CD4-positive, alpha-beta T cell (primary cell): ENCODE data around the gene NR3C2. TPM values are rescaled to one million over a fixed set of nuclear protein-coding genes. Genes with fewer than 3 reads are reported as not detected.

Experiments
- ATAC-seq: fragments of 200-7000 bp; cut with Tn5 transposase; one replicate; pipeline ENCODE4 v1.10.0; 2022; ENCODE audit warnings: mild to moderate bottlenecking; ENCODE audit not compliant: poor library complexity
- CTCF ChIA-PET: fragments of 350-600 bp; sonication (Branson Sonifier 250); formaldehyde crosslinking; loops from one replicate; lab custom pipeline; 2021; ENCODE audit warnings: antibody characterized with exemption, inconsistent platforms; lab: Charles Lee
- POLR2A ChIA-PET: fragments of 350-600 bp; sonication (Branson Sonifier 250); formaldehyde crosslinking; loops from one replicate; lab custom pipeline; 2021; ENCODE audit warnings: antibody characterized with exemption, inconsistent platforms; lab: Charles Lee
- DNase-seq, 14 experiments: peaks; one replicate each; pipeline ENCODE4 v3.0.0-alpha.2; 2013 to 2020; ENCODE audit warnings: mixed read lengths in 2 of 14
- H3K27ac ChIP-seq, 2 donors: one replicate each; pipeline versions ENCODE4 v1.5.1 to v1.7.0; 2013; ENCODE audit warnings: low read length in 2 of 2, low read depth in 1 of 2, mild to moderate bottlenecking in 1 of 2
- H3K27me3 ChIP-seq, 2 experiments: 1 replicate in 1 of 2; 2 replicates in 1 of 2; pipeline versions ENCODE4 v1.6.1 to v1.7.0; 2013; ENCODE audit warnings: low read length in 2 of 2, control low read depth in 1 of 2, mild to moderate bottlenecking in 1 of 2, moderate library complexity in 1 of 2; ENCODE audit not compliant: insufficient read depth in 2 of 2, control insufficient read depth in 1 of 2
- H3K36me3 ChIP-seq: one replicate; pipeline ENCODE4 v1.6.1; 2013; ENCODE audit warnings: low read length, control low read depth; ENCODE audit not compliant: insufficient read depth
- H3K4me1 ChIP-seq: one replicate; pipeline ENCODE4 v1.6.1; 2013; ENCODE audit warnings: low read length, control low read depth; ENCODE audit not compliant: insufficient read depth
- H3K4me3 ChIP-seq: one replicate; pipeline ENCODE4 v1.5.1; 2013; ENCODE audit warnings: mild to moderate bottlenecking, low read length, moderate library complexity
- H3K9me3 ChIP-seq, 2 experiments: 1 replicate in 1 of 2; 2 replicates in 1 of 2; pipeline versions ENCODE4 v1.6.1 to v1.7.0; 2013; ENCODE audit warnings: low read length in 2 of 2, mild to moderate bottlenecking in 2 of 2, control low read depth in 1 of 2, moderate library complexity in 1 of 2; ENCODE audit not compliant: control insufficient read depth in 1 of 2, insufficient read depth in 1 of 2
- H3K27ac Mint-ChIP-seq: one replicate; pipeline ENCODE4 v1.8.0; 2020; ENCODE audit warnings: mixed read lengths
- H3K27me3 Mint-ChIP-seq: one replicate; pipeline ENCODE4 v1.8.0; 2021; ENCODE audit warnings: mixed read lengths
- H3K36me3 Mint-ChIP-seq: one replicate; pipeline ENCODE4 v1.8.0; 2021; ENCODE audit warnings: low read depth, mixed read lengths
- H3K4me1 Mint-ChIP-seq: one replicate; pipeline ENCODE4 v1.8.0; 2021; ENCODE audit warnings: low read depth, mixed read lengths
- H3K4me3 Mint-ChIP-seq: one replicate; pipeline ENCODE4 v1.8.0; 2020; ENCODE audit warnings: mild to moderate bottlenecking, mixed read lengths
- H3K9me3 Mint-ChIP-seq: one replicate; pipeline ENCODE4 v1.8.0; 2020; ENCODE audit warnings: mixed read lengths
- CTCF ChIP-seq: fragments of 200-600 bp; IDR thresholded peaks from one replicate; pipeline ENCODE4 v1.8.0; 2022; ENCODE audit warnings: antibody characterized with exemption, mild to moderate bottlenecking
- intact Hi-C, 2 experiments: fragments of 100-400 bp; cut with DNase I in 1 of 2; cut with micrococcal nuclease in 1 of 2; formaldehyde crosslinking; loops; one replicate each; pipeline versions ENCODE4 v1.15.1 to v1.9.0; 2023 to 2025; cut with DNase I, micrococcal nuclease
- total RNA-seq, 174 experiments: library from RNA in 2 of 174; stranded (reverse) in 2 of 174; gene quantifications; one replicate each; pipeline ENCODE4 v1.2.3 and lab custom pipeline; 2021 to 2026

The NR3C2 gene
- total RNA-seq, 2 experiments from 2014 or later, result 31.6 to 35.0 TPM

- Histone ChIP-seq H3K4me1 (no peaks in the 10 kb centered on the region), H3K27me3 (no peaks in the 10 kb centered on the region), H3K36me3 (peaks cover 6% of the 10 kb centered on the region), H3K27ac (no peak overlapping the region), H3K4me3 (no peak overlapping the region), H3K9me3 (no peaks in the 10 kb centered on the region)
- Mint-ChIP-seq H3K9me3 (peaks cover 2% of the 10 kb centered on the region), H3K27ac (no peak overlapping the region), H3K27me3 (no peaks in the 10 kb centered on the region), H3K4me3 (no peak overlapping the region), H3K36me3 (peaks cover 47% of the 10 kb centered on the region), H3K4me1 (peaks cover 20% of the 10 kb centered on the region)
- CTCF ChIA-PET, result no interaction called here
- POLR2A ChIA-PET, result no interaction called here
- TF ChIP-seq CTCF, result no peak
- no peak for DNase-seq
- ATAC-seq, result no peak
- intact Hi-C loops, result no loop called here
These were observed 349.7 kb downstream of the NR3C2 start for GRCh38 chr4:148092316-148093014.

- POLR2A ChIA-PET, result no interaction called here
- ATAC-seq, result no peak
- no peak for TF ChIP-seq CTCF
- peaks cover 53% of the 10 kb centered on the region for H3K36me3 Mint-ChIP-seq
- peaks cover 4% of the 10 kb centered on the region for H3K9me3 Mint-ChIP-seq
- H3K4me3 Mint-ChIP-seq, result no peak overlapping the region
- DNase-seq, result no peak
- no peaks in the 10 kb centered on the region for H3K27me3 Mint-ChIP-seq
- Histone ChIP-seq H3K4me1 (no peaks in the 10 kb centered on the region), H3K27ac (no peak overlapping the region), H3K9me3 (no peaks in the 10 kb centered on the region), H3K4me3 (no peak overlapping the region), H3K36me3 (peaks cover 6% of the 10 kb centered on the region), H3K27me3 (no peaks in the 10 kb centered on the region)
- no peak overlapping the region for H3K27ac Mint-ChIP-seq
- peaks cover 26% of the 10 kb centered on the region for H3K4me1 Mint-ChIP-seq
- intact Hi-C loops, result no loop called here
- CTCF ChIA-PET, result interaction anchor here (0.6 kb wide), 1 partner anchor 671 kb away, joined by 3 read pairs; no protein-coding TSS in a partner anchor
These were observed 350.3 kb downstream of the NR3C2 start for GRCh38 chr4:148091896-148092295.

GRCh38 chr4:148090503-148091476 is 351.4 kb downstream of the NR3C2 start:
- Histone ChIP-seq H3K36me3 (peaks cover 6% of the 10 kb centered on the region), H3K27ac (no peak overlapping the region), H3K27me3 (no peaks in the 10 kb centered on the region), H3K4me1 (no peaks in the 10 kb centered on the region), H3K9me3 (no peaks in the 10 kb centered on the region), H3K4me3 (no peak overlapping the region)
- no peak overlapping the region for H3K4me3 Mint-ChIP-seq
- H3K36me3 Mint-ChIP-seq, result peaks cover 56% of the 10 kb centered on the region
- no peaks in the 10 kb centered on the region for H3K27me3 Mint-ChIP-seq
- TF ChIP-seq CTCF, result no peak
- CTCF ChIA-PET, result interaction anchor here (0.6 kb wide), 1 partner anchor 672 kb away, joined by 3 read pairs; no protein-coding TSS in a partner anchor
- intact Hi-C loops, result no loop called here
- H3K27ac Mint-ChIP-seq, result no peak overlapping the region
- peaks cover 33% of the 10 kb centered on the region for H3K4me1 Mint-ChIP-seq
- peaks cover 6% of the 10 kb centered on the region for H3K9me3 Mint-ChIP-seq
- DNase-seq, result no peak
- no peak for ATAC-seq
- POLR2A ChIA-PET, result no interaction called here
